Thyroid gland (tissue), 4 donors: Measurements from ENCODE around the gene MAPK1.

Experiments used
- POLR2A ChIP-seq, 2 donors: fragments of 450-650 bp; IDR thresholded peaks; one replicate each; pipeline ENCODE4 v1.6.1; 2017; ENCODE audit warnings: antibody characterized with exemption in 2 of 2, mild to moderate bottlenecking in 2 of 2, moderate library complexity in 1 of 2
- TF ChIP-seq, protein P1 (sequence below), 6 experiments: fragments of 200-600 bp in 3 of 6; fragments of 450-650 bp in 3 of 6; sonication (generic) in 3 of 6; IDR thresholded peaks; one replicate each; pipeline ENCODE4 v1.5.1; 2016 to 2019; ENCODE audit warnings: antibody characterized with exemption in 6 of 6, mild to moderate bottlenecking in 2 of 6, inconsistent platforms in 1 of 6, moderate library complexity in 1 of 6

DNA sequence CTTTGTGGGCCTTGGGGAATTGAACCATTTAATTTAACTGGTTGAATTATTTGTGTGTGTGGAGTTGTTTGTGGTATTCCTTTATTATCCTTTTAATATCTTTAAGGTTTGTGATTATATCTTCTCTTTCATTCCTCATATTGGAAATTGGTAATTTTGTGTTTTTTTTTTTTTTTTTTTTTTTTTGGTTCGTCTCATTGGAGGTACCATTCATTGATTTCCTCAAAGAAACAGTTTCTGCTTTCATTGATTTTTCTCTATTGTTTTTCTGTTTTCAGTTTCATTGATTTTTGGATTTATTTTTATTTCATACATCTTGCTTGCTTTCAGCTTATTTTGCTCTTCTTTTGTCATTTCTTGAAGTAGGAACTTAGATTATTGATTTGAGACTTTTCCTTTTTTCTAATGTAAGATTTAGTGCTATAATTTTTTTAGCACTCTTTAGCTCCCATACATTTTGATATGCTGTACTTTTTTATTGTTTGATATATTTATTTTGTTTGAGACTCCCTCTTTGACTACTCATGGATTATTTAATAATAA is 31.0 kb upstream of the MAPK1 start:
- TF ChIP-seq, protein P1, sequence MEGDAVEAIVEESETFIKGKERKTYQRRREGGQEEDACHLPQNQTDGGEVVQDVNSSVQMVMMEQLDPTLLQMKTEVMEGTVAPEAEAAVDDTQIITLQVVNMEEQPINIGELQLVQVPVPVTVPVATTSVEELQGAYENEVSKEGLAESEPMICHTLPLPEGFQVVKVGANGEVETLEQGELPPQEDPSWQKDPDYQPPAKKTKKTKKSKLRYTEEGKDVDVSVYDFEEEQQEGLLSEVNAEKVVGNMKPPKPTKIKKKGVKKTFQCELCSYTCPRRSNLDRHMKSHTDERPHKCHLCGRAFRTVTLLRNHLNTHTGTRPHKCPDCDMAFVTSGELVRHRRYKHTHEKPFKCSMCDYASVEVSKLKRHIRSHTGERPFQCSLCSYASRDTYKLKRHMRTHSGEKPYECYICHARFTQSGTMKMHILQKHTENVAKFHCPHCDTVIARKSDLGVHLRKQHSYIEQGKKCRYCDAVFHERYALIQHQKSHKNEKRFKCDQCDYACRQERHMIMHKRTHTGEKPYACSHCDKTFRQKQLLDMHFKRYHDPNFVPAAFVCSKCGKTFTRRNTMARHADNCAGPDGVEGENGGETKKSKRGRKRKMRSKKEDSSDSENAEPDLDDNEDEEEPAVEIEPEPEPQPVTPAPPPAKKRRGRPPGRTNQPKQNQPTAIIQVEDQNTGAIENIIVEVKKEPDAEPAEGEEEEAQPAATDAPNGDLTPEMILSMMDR (IDR thresholded peaks at IDR 0.05) = no peak
- no peak for TF ChIP-seq POLR2A (IDR thresholded peaks at IDR 0.05)
